IgD-negative memory B cell (primary cell): ENCODE data around the gene NOBOX. TPM values are rescaled to one million over a fixed set of nuclear protein-coding genes. Genes with fewer than 3 reads are reported as not detected.
"Not testable (repeated sequence)": the region's sequence is repeated elsewhere in the genome, so short reads cannot be mapped to it uniquely, and the experiment has no call there.

Source experiments
- H3K27ac Mint-ChIP-seq, 3 donors: one replicate each; pipeline ENCODE4 v1.8.0; 2020 to 2022; ENCODE audit warnings: mild to moderate bottlenecking in 3 of 3, mixed read lengths in 3 of 3, moderate library complexity in 1 of 3
- H3K27me3 Mint-ChIP-seq: one replicate; pipeline ENCODE4 v1.8.0; 2021; ENCODE audit warnings: mixed read lengths
- H3K36me3 Mint-ChIP-seq: one replicate; pipeline ENCODE4 v1.8.0; 2020; ENCODE audit warnings: mild to moderate bottlenecking, mixed read lengths
- H3K4me1 Mint-ChIP-seq, 3 donors: one replicate each; pipeline ENCODE4 v1.8.0; 2020 to 2022; ENCODE audit warnings: mixed read lengths in 3 of 3, mild to moderate bottlenecking in 1 of 3
- H3K4me3 Mint-ChIP-seq, 4 donors: one replicate each; pipeline ENCODE4 v1.8.0; 2020 to 2022; ENCODE audit warnings: mild to moderate bottlenecking in 4 of 4, mixed read lengths in 4 of 4, moderate library complexity in 3 of 4
- H3K9me3 Mint-ChIP-seq, 3 donors: one replicate each; pipeline ENCODE4 v1.8.0; 2020 to 2021; ENCODE audit warnings: mixed read lengths in 3 of 3, mild to moderate bottlenecking in 1 of 3
- polyA plus RNA-seq: library from polyadenylated mRNA; unstranded; fragments of 300-500 nt; fragmentation: Illumina TruSeq; gene quantifications from one replicate; pipeline ENCODE4 v1.2.3, GENCODE V29; 2021

NOBOX gene
- polyA plus RNA-seq: not detected

DNA sequence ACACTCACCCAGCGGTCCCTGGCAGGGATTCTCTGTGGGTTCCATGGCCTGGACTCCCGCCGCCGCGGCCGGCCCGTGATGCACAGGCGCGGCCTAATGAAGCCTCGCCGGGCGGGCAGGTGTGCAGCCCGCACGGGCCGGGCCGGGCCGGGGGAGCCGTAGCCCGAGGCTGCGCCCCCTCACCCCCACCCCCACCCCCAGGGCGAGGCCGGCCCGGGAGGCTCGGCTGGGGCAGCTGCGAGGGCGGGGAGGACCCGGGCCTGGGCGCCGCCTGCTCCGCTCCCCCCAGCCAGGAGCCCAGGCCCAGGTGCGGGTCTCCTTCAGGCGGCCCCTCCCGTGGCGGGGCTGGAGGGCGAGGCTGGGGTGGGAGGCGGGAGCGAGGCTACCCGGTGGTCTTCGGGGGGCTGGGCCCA lies at the start of gene NOBOX:
Gene NOBOX (minus strand): TSS at position 45 of the 413 bp plus-strand sequence.
- H3K9me3 Mint-ChIP-seq: no peaks in the 10 kb centered on the region
- H3K4me1 Mint-ChIP-seq: peaks cover 0 to 3% (median 0%) of the 10 kb centered on the region in 3 donors
- no peak within 1 kb of the TSS for H3K27ac Mint-ChIP-seq
- H3K36me3 Mint-ChIP-seq: no peaks in the 10 kb centered on the region
- no peak within 1 kb of the TSS for H3K4me3 Mint-ChIP-seq
- H3K27me3 Mint-ChIP-seq: peaks cover 15% of the 10 kb centered on the region

DNA sequence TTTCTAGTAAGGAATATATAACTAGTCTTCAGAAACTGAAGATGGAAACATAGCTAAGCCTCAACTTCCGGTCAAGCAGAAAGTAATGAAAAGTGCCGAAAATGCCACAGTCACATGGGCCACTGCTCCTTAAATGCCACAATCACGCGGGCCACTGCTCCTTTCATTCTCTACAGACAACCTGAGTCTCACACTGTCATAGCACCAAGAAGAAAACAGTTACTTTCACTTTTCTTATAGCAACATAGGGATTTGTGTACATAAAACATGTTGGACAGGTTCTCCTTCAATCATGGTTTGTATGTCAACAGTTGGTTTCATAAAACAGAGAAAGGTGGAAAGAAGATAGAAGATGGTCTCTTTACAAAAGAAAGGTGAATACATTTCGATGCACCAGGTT lies 48.6 kb upstream of the NOBOX start:
- Mint-ChIP-seq H3K27me3 (no peaks in the 10 kb centered on the region), H3K27ac (no peak overlapping the region), H3K4me3 (peak overlapping the region in 1 of 4 donors; percentile 1), H3K4me1 (no peaks in the 10 kb centered on the region), H3K36me3 (peaks cover 7% of the 10 kb centered on the region), H3K9me3 (peaks cover 0 to 2% (median 2%) of the 10 kb centered on the region in 3 donors)

DNA sequence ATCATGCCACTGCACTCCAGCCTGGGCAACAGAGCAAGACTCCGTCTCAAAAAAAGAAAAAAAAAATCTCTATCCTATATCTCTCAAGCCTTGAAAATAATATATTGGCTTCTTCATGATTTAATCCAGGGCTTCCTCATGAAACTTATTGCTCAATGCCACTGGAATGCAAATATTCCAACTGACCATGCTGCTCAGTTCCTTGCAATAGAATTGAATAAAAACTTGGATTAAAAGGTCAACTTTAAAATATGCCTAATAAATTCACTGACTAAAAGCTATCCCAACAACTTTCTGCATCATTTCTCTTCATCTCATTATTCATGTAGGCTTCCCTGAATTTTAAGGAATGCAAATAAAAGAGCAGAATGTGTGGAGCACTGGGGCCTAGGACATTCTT lies 42.1 kb upstream of the NOBOX start:
- H3K27me3 Mint-ChIP-seq: no peaks in the 10 kb centered on the region
- peaks cover 2% of the 10 kb centered on the region for H3K36me3 Mint-ChIP-seq
- no peaks in the 10 kb centered on the region for H3K4me1 Mint-ChIP-seq
- no peak overlapping the region for H3K27ac Mint-ChIP-seq
- H3K9me3 Mint-ChIP-seq: no peaks in the 10 kb centered on the region
- no peak overlapping the region for H3K4me3 Mint-ChIP-seq

DNA sequence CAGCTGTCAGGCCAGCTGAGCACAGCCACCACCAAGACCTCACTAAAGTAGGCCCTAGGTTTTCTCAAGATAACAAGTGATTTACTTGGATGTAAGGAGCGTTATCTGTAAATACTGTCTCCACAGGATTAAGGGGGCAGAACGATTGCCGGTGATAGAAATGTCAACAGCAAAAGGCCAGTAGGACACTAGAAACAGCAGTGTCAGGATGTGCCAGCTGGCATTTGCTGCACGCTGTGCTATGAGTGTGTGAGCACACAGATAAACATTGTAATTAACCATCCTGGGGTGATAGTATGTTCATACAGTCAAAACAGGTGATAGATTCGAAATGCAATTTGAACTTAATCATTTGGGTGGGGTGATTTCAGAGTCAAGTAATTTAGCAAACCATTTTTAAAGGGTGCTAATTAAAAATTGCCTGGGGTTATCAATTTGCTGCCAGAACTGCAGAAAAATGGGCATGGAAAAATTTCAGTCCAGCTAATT lies 36.3 kb upstream of the NOBOX start:
- H3K27ac Mint-ChIP-seq: no peak overlapping the region
- H3K27me3 Mint-ChIP-seq: no peaks in the 10 kb centered on the region
- H3K4me1 Mint-ChIP-seq: no peaks in the 10 kb centered on the region
- no peaks in the 10 kb centered on the region for H3K9me3 Mint-ChIP-seq
- no peak overlapping the region for H3K4me3 Mint-ChIP-seq
- no peaks in the 10 kb centered on the region for H3K36me3 Mint-ChIP-seq

DNA sequence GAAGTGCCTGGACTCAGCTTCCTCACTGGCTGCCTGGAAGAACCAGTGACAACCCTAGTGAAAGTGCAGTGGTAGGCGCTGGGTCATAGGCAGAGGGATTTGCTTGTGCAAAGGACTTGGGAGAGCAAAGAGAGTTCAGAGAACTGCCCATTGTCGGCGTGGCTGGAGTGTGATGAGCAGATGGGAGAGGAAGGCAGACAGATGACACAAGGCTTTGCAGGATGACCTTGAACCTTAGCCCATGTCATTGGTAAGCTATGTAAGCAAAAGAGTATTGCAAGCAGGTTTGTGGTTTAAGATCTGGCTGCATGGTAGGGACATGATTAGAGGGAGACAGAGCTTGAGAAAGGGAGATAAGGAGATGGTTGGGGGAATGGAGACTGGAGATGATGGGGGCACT lies 35.3 kb upstream of the NOBOX start:
- no peak overlapping the region for H3K27ac Mint-ChIP-seq
- no peaks in the 10 kb centered on the region for H3K36me3 Mint-ChIP-seq
- H3K4me3 Mint-ChIP-seq: no peak overlapping the region
- no peaks in the 10 kb centered on the region for H3K9me3 Mint-ChIP-seq
- no peaks in the 10 kb centered on the region for H3K4me1 Mint-ChIP-seq
- H3K27me3 Mint-ChIP-seq: peaks cover 2% of the 10 kb centered on the region

DNA sequence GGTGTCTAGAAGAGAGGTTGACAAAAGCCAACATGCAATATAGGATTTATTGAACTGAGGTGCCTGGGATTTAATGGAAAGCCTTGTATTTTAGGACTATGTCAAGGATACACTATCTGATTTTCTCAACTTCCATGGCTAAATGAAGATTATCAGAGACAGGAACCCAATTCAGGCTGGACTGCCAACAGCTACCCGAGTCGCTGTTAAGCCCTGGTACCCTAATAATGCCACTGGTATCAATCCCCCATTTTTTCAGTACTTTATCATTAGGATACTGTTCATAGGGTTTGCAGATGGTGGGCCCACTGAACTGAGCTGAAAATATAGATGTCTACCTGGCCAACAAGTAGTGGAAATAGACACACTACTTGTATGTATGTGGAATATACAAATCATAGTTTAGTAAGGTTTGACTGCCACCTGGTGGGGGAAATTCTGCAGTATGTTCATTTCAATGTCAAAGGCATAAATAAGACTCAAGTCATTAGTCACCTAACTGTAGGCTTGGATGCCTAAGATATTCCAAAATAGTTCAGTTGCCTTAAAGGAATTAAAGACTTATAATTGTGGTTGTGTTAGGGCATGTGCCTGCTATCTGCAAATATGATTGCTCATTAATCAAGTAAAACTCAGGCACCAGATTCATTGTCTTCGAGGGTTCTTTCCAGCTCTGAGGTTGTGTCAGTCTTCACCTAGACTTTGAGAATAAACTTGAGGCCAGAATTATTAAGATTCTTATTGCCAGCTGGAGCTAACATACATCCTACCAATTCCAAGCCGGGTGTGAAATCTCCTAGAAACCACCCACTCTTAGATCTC lies 34.1 kb upstream of the NOBOX start:
- no peak overlapping the region for H3K4me3 Mint-ChIP-seq

DNA sequence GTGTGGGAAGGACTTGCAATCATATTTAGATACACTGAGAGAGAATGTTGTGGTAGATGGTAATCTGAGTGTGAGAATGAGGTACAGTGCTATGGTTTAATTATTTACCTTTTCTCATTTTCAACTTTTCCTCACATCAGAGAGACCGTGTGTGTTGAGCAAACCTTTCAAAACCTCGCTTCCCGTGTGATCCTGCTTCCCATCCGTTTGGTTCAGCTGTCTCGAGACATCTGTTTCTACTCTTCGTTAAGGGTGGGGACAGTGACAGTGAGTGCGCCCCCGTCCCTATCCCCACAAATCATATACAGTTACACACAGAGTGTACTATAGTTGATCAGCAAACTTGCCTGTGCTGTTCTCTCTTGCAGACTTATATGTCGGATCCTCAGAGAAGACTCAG lies 33.0 kb upstream of the NOBOX start:
- Mint-ChIP-seq H3K9me3 (no peaks in the 10 kb centered on the region), H3K36me3 (no peaks in the 10 kb centered on the region), H3K4me3 (no peak overlapping the region), H3K27me3 (peaks cover 2% of the 10 kb centered on the region), H3K4me1 (no peaks in the 10 kb centered on the region), H3K27ac (no peak overlapping the region)

More for the DNA sequence above, 34.1 kb upstream of the NOBOX start:
- Mint-ChIP-seq H3K4me1 (no peaks in the 10 kb centered on the region), H3K27ac (no peak overlapping the region), H3K36me3 (no peaks in the 10 kb centered on the region), H3K27me3 (peaks cover 2% of the 10 kb centered on the region), H3K9me3 (no peaks in the 10 kb centered on the region)

DNA sequence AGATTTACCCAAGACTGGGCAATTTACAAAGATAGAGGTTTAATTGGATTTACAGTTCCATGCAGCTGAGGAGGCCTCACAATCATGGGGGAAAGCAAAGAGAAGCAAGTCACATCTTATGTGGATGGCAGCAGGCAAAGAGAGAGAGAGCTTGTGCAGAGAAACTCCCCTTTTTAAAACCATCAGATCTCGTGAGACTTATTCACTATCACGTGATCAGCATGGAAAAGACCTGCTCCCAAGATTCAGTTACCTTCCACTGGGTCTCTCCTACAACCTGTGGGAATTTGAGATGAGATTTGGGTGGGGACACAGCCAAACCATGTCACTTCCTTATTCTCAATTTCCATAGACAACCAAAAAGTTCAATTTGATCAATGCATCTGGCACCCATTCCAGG lies 24.9 kb upstream of the NOBOX start:
- Mint-ChIP-seq H3K9me3 (peaks cover 4 to 31% (median 18%) of the 10 kb centered on the region in 3 donors), H3K4me1 (no peaks in the 10 kb centered on the region), H3K4me3 (no peak overlapping the region), H3K27ac (no peak overlapping the region), H3K27me3 (no peaks in the 10 kb centered on the region), H3K36me3 (peaks cover 2% of the 10 kb centered on the region)

DNA sequence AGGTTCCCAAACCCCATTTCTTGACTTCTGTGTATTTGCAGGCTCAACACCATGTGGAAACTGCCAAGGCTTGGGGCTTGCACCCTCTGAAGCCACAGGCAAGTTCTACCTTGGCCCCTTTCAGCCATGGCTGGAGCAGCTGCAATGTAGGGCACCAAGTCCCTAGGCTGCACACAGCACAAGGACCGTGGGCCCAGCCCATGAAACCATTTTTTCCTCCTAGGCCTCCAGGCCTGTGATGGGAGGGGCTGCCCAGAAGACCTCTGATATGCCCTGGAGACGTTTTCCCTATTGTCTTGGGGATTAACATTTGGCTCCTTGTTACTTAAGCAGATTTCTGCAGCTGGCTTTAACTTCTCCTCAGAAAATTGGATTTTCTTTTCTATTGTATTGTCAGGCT lies 24.0 kb upstream of the NOBOX start:
- H3K36me3 Mint-ChIP-seq, H3K27ac Mint-ChIP-seq, H3K27me3 Mint-ChIP-seq, H3K4me1 Mint-ChIP-seq: not testable (repeated sequence)
- Mint-ChIP-seq H3K9me3 (peaks cover 4 to 31% (median 18%) of the 10 kb centered on the region in 3 donors), H3K4me3 (peak overlapping the region in 1 of 4 donors; percentile 9)

DNA sequence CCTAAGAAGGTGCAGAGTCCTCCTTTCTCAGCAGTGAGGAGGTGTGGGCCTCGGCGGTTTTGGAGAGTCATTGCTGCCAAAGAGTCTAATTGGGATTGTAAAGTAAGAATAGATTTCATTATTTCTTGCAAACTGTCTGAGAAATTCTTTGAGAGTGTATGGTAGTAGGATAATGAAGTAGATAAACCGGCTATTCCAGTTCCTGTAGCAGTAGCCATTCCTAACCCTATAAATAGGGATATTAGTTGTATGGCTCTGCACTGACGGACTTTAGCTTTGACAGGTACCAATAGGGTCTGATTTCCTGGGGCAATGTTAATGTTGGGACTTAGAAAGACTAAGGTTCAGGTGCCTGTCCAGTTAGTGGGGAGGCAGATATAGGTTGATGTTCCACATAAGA lies 15.4 kb upstream of the NOBOX start:
- not testable (repeated sequence) for H3K9me3 Mint-ChIP-seq, H3K36me3 Mint-ChIP-seq, H3K4me1 Mint-ChIP-seq, H3K27ac Mint-ChIP-seq, H3K4me3 Mint-ChIP-seq, H3K27me3 Mint-ChIP-seq

DNA sequence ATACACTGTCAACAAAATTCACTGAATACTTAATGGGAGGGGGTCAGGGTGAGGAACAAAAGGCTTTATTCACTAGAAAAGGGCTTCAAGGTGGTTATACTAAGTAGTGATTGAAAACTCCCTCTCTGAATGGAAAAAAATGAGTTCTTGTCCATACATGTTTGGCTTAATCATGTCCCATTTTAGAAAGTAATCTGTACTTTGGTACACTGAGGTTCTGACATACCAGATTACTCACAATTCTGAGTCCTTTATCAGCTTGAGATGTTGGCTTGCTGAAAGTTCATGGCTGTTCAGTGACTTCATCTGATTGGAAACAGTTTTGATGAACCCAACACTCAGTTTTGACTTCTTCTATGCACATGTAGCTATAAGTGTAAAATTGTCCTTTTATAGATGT lies 12.8 kb upstream of the NOBOX start:
- peaks cover 0 to 3% (median 0%) of the 10 kb centered on the region in 3 donors for H3K9me3 Mint-ChIP-seq
- H3K4me1 Mint-ChIP-seq: no peaks in the 10 kb centered on the region
- H3K36me3 Mint-ChIP-seq: no peaks in the 10 kb centered on the region
- no peak overlapping the region for H3K27ac Mint-ChIP-seq
- peaks cover 2% of the 10 kb centered on the region for H3K27me3 Mint-ChIP-seq
- no peak overlapping the region for H3K4me3 Mint-ChIP-seq

DNA sequence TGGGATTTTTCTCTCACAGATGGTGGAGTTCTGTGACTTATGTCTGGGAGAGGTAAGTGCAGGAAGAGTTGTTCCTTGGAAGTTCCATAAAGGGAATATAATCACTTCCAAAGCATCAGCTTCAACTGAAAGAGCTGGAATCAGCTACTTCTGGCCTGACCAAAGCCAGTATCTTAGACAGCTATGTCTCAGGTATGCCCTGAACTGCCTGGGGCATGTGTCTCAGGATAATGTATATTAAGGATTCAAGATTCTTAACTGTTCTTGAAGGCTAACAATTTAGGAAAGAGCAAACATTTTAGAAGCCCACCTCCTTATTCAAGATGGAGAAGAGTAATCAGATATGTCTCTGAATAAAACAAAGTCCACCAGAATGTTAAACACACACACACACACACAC lies 12.4 kb upstream of the NOBOX start:
- Mint-ChIP-seq H3K36me3 (no peaks in the 10 kb centered on the region), H3K27me3 (peaks cover 4% of the 10 kb centered on the region), H3K9me3 (peaks cover 0 to 3% (median 0%) of the 10 kb centered on the region in 3 donors), H3K4me3 (no peak overlapping the region), H3K4me1 (no peaks in the 10 kb centered on the region), H3K27ac (no peak overlapping the region)

DNA sequence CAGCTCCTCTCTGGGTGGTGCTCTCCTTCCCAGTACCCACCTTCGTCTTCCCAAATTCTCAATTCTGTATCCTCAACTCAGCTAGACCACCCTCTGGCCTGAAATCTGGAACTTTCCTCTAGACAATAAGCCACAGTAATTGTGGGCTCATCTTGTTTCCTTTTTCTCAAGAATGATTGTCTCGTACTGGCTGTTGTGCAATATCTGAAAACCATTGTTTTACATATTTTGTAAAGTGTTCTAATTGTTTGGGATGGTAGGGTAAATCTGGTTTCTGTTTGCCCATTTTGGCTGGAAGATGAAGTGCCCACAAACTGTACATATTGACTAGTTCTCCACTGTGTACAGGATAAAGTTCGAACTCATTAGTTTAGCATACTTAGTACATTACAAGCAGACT lies 11.3 kb upstream of the NOBOX start:
- Mint-ChIP-seq H3K4me1 (no peaks in the 10 kb centered on the region), H3K27ac (no peak overlapping the region), H3K9me3 (peaks cover 0 to 3% (median 0%) of the 10 kb centered on the region in 3 donors), H3K27me3 (peaks cover 11% of the 10 kb centered on the region), H3K4me3 (no peak overlapping the region), H3K36me3 (no peaks in the 10 kb centered on the region)

DNA sequence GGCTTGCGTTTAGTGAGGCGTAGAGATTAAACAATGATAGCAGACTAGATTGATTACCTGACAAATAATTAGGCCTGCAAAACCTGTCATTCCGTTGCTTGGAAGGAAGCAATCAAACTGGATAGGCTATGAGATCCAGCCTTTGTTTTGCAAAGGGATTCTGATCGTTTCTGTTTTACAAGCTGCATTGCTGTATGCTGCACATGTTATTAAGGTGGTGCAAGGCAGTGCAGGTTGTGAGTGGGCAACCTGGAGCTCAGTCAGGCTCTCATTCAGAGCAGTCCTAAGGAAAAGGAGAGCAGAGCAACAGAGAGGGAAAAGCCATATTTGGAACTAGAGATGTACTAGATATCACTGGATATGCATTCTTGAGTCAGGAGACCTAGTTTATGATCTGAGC lies 6.9 kb upstream of the NOBOX start:
- Mint-ChIP-seq H3K27ac (no peak overlapping the region), H3K36me3 (no peaks in the 10 kb centered on the region), H3K27me3 (peaks cover 22% of the 10 kb centered on the region), H3K9me3 (no peaks in the 10 kb centered on the region), H3K4me3 (no peak overlapping the region), H3K4me1 (no peaks in the 10 kb centered on the region)

DNA sequence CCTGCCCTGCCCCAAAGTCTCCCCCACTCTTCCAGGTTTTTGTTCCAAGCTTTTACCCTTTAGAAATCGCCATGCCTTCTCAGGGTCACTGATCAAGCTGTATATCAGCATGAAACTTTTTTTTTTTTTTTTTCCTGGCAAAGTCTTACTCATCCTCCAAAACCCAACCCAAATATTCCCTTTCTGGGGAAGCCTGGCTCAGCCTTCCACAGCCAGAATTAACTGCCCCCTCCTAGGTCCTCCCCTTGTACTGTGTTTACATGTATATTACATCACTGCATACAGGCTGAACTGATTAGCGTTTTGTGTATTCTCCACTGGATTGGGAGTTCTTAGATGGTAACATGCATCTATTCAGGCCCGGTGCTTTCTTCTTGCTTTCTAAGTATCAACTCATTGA lies 4.6 kb upstream of the NOBOX start:
- Mint-ChIP-seq H3K9me3 (no peaks in the 10 kb centered on the region), H3K27me3 (peaks cover 20% of the 10 kb centered on the region), H3K27ac (no peak overlapping the region), H3K4me1 (no peaks in the 10 kb centered on the region), H3K4me3 (no peak overlapping the region), H3K36me3 (no peaks in the 10 kb centered on the region)

DNA sequence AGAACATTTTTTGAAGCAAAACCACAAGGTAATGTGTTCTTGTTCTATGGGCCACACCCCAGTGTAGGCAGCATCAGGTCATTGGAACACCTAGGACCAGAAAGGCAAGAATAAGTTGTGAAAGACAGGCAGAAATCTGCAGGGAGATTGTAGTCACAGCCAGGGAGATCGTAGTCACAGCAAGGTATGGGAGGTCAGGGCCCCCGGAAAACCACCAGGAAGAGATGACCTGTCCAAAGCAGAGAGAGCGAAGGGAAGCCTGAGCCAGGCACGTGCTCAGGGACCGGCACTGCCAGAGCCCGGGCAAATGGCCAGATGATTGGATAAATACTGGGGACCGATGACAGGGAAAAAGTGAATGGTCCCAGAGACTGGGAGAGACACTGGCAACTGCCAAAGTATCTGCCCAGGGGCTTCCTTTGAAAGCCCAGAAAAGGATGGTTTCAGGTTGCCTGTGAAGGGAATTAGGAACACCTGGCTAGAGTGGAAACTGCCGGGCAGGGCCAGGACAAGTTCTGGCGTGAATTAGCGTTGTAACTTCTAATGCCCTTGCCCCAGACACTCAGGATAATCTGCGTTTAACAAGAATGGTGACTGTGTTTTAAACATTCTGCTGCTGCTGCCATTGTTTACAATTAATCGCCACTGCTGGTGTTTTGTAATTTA lies 3.9 kb upstream of the NOBOX start:
- Mint-ChIP-seq H3K27ac (no peak overlapping the region), H3K36me3 (no peaks in the 10 kb centered on the region), H3K9me3 (no peaks in the 10 kb centered on the region), H3K4me3 (no peak overlapping the region), H3K27me3 (peaks cover 21% of the 10 kb centered on the region), H3K4me1 (no peaks in the 10 kb centered on the region)
